B cell (primary cell): ENCODE measurements around the gene YOD1.

Experiments
- CTCF ChIP-seq: fragments of 200-600 bp; IDR thresholded peaks from one replicate; pipeline ENCODE4 v1.8.0; 2022; ENCODE audit warnings: antibody characterized with exemption, mild to moderate bottlenecking
- EZH2 ChIP-seq: IDR thresholded peaks from 2 replicates; pipeline ENCODE4 v1.6.1; 2012; ENCODE audit warnings: borderline replicate concordance, low read depth, mild to moderate bottlenecking, moderate library complexity, low read length; ENCODE audit not compliant: insufficient read depth, poor library complexity, severe bottlenecking

- TF ChIP-seq CTCF: no peak
- TF ChIP-seq EZH2: no peak
These were observed 26.5 kb downstream of the YOD1 start for GRCh38 chr1:207024202-207025145.
